Measurements from ENCODE around the gene EIF3J. TPM values are rescaled to one million over a fixed set of nuclear protein-coding genes. Genes with fewer than 3 reads are reported as not detected.
A peak's percentile ranks its signal among the peaks of the same experiment; 100 is the strongest.

Gene EIF3J
- total RNA-seq, 1 experiment from 2014 or later: 123 TPM

DNA sequence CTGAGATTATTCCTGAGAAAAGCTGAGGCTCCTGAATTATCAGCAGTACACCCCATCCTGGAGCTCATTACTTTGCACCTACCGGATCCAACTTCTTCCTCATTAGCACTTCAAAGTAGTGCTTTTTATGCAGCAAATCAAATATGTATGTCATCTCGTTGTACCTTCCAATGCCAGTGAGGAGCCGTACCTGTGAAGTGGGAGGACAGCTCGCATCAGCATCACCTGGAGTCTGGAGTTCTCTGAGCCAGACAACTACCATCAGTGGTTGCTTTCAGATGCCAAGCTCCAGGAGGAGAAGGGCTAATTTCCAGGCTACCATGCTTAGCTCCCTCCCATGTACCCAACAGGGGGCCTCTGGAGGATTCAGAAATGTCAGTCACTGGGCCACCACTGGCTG is 32.4 kb downstream of the EIF3J start:
- H3K36me3 ChIP-seq: peaks cover 56% of the 10 kb centered on the region
- DNase-seq: no peak
- H3K9me3 ChIP-seq: no peaks in the 10 kb centered on the region; the same call in 1 of the 2 replicates
- no peak overlapping the region for H3K4me3 ChIP-seq
- H3K27me3 ChIP-seq: no peaks in the 10 kb centered on the region

- no peaks in the 10 kb centered on the region; the same call in 1 of the 2 replicates for H3K9me3 ChIP-seq
- H3K36me3 ChIP-seq: peaks cover 55% of the 10 kb centered on the region
- H3K27me3 ChIP-seq: no peaks in the 10 kb centered on the region
- DNase-seq: no peak
- no peak overlapping the region for H3K4me3 ChIP-seq
Measured at GRCh38 chr15:44570361-44570760, 33.4 kb downstream of the EIF3J start.

- DNase-seq: no peak
Measured at GRCh38 chr15:44573386-44573785, 36.4 kb downstream of the EIF3J start.

DNA sequence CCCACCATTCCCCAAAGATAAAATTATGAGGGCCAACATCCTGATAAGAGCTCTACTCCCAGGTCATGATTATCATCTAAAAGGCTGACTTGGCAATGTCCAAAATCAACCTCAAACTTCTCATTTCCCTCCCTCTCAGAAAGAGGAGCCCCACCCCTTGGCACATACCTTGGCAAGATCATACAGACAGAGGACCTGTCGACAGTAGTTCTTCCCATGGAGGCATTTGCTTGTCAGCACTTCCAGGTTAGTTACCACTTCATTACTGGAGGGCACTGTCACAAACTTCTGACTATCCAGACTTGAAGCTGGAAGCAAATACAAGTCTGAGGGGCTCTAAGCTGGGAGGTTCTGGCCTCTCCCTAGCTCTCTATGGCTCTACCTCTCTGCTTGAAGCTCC is 37.8 kb downstream of the EIF3J start:
- DNase-seq: no peak

More at GRCh38 chr15:44573386-44573785, 36.4 kb downstream of the EIF3J start:
- Histone ChIP-seq H3K36me3 (peaks cover 35% of the 10 kb centered on the region), H3K9me3 (no peaks in the 10 kb centered on the region), H3K4me3 (no peak overlapping the region), H3K27me3 (no peaks in the 10 kb centered on the region)

GRCh38 chr15:44580105-44580504 is 43.2 kb downstream of the EIF3J start:
- H3K27me3 ChIP-seq: no peaks in the 10 kb centered on the region
- H3K9me3 ChIP-seq: no peaks in the 10 kb centered on the region
- H3K4me3 ChIP-seq: no peak overlapping the region
- peaks cover 64% of the 10 kb centered on the region for H3K36me3 ChIP-seq
- no peak for DNase-seq

More for the DNA sequence above, 37.8 kb downstream of the EIF3J start:
- Histone ChIP-seq H3K36me3 (peaks cover 44% of the 10 kb centered on the region), H3K4me3 (no peak overlapping the region), H3K9me3 (no peaks in the 10 kb centered on the region), H3K27me3 (no peaks in the 10 kb centered on the region)

DNA sequence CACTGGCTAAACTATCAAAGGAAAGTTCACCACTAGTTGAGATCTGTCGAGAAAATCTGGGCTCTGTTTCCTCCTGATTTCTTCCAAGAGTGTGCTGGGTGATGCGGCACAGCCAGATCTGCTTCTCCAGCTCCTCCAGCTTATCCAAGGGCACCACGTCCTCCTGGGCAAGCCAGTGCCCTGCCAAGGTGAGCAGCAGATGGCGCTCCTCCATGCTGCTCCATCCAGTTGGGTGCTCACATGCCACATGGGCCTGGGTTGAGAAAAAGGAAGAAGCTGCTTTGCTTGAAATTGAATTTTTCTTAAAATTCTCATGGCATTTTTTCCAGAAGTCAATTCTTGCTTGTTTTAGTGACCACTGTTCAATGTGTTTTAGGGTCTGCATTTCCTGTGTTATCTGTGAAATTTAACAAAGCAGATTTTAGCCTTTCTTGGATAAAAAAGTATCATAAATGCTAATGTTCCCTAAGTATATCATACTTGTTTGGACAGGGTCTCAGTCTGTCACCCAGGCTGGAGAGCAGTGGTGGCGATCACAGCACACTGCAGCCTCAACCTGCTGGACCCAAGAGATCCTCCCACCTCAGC is 47.3 kb downstream of the EIF3J start:
- Histone ChIP-seq H3K36me3 (peaks cover 78% of the 10 kb centered on the region), H3K27me3 (no peaks in the 10 kb centered on the region), H3K4me3 (no peak overlapping the region), H3K9me3 (no peaks in the 10 kb centered on the region)
- peak; percentile 49 for DNase-seq

DNA sequence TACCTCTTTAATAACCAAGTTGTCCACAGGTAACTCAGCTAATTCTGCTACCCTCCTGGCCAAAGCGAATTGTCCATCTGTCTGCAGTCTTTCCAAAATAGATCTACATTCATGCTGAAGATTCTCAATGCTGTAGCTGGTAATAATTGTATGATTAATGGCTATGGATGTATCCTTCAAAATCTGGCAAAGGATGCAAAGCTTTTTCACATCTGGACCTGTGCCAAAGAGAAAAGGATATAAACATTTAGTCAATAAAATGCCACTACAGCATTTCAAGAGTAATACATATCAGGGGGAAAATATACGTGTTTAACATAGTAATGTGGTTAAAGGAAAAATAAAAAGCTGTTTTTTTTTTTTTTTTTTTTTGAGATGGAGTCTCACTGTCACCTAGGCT is 48.7 kb downstream of the EIF3J start:
- no peak for DNase-seq
- Histone ChIP-seq H3K9me3 (no peaks in the 10 kb centered on the region), H3K4me3 (no peak overlapping the region), H3K36me3 (peaks cover 79% of the 10 kb centered on the region), H3K27me3 (no peaks in the 10 kb centered on the region)

GRCh38 chr15:44588541-44588940 is 51.6 kb downstream of the EIF3J start:
- Histone ChIP-seq H3K4me3 (no peak overlapping the region), H3K9me3 (no peaks in the 10 kb centered on the region), H3K36me3 (peaks cover 78% of the 10 kb centered on the region), H3K27me3 (no peaks in the 10 kb centered on the region)
- DNase-seq: no peak

- Histone ChIP-seq H3K9me3 (no peaks in the 10 kb centered on the region), H3K36me3 (peaks cover 81% of the 10 kb centered on the region), H3K4me3 (no peak overlapping the region), H3K27me3 (no peaks in the 10 kb centered on the region)
- no peak for DNase-seq
Measured at GRCh38 chr15:44591326-44591725, 54.4 kb downstream of the EIF3J start.

GRCh38 chr15:44593042-44593736 is 56.2 kb downstream of the EIF3J start:
- no peaks in the 10 kb centered on the region for H3K27me3 ChIP-seq
- H3K4me3 ChIP-seq: no peak overlapping the region
- no peaks in the 10 kb centered on the region for H3K9me3 ChIP-seq
- H3K36me3 ChIP-seq: peaks cover 82% of the 10 kb centered on the region
- no peak for DNase-seq

DNA sequence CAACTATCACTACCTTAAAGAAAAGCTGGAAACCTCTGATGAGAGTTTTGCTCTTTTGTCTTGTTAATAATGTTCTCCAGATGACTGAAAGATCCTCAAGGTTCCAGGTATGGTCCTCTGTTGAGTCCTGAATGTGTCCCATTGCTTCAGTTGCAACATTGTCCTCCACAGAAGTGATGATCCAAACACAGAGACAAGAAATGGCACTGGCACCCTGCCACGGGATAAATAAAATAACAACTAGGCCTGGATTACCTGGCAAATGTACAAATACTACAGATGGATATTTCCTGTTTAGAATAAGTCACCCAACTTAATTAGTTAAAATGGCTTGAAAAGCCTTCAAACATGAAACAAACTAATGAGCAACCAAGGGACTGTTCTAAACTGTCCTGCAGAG is 58.3 kb downstream of the EIF3J start:
- DNase-seq: no peak
- Histone ChIP-seq H3K27me3 (no peaks in the 10 kb centered on the region), H3K36me3 (peaks cover 76% of the 10 kb centered on the region), H3K9me3 (no peaks in the 10 kb centered on the region), H3K4me3 (no peak overlapping the region)

DNA sequence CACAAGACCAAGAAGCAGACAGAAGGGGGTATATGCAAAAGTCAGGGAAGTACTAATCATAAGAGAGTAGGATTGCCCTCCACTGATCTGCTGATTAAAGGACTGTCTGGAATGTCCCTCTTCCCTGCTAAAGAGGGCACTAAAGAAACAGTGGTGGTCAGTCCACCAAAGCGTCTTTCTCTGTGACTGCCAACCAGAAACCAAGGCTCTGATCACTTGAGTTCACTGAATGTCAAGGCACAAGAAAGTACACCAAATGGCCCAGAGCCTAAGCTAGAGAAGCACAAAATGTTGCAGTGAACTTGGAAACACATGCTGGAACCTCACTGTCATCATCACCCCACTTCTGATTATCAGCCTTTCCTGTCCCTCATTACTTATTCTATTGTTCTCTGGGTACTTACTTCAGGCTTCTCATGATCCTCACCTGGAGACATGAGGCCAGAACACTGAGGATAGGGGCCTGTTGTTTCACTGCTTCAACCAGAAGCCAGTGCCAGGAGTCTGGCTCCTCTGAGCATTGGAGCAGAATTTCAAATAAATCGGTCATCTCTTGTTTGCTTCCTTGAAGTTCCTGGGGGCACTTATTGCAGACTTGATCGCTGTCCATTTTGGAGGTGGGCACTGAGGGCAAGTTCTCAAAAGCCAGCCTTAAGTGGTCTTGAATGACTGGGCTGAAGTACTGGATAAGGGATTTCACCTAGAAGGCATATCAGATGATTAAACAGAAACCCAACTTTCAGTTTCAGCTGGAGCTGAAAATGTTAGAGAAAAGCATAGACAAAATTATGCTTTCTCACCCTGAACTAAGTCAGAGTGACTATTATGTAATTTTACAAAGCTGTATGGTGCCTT is 58.9 kb downstream of the EIF3J start:
- H3K36me3 ChIP-seq: peaks cover 76% of the 10 kb centered on the region
- H3K4me3 ChIP-seq: no peak overlapping the region
- no peak for DNase-seq
- no peaks in the 10 kb centered on the region for H3K9me3 ChIP-seq
- H3K27me3 ChIP-seq: no peaks in the 10 kb centered on the region

- H3K36me3 ChIP-seq: peaks cover 71% of the 10 kb centered on the region
- DNase-seq: no peak
- no peak overlapping the region for H3K4me3 ChIP-seq
- H3K27me3 ChIP-seq: no peaks in the 10 kb centered on the region
- no peaks in the 10 kb centered on the region for H3K9me3 ChIP-seq
Measured at GRCh38 chr15:44596511-44597010, 59.6 kb downstream of the EIF3J start.

DNA sequence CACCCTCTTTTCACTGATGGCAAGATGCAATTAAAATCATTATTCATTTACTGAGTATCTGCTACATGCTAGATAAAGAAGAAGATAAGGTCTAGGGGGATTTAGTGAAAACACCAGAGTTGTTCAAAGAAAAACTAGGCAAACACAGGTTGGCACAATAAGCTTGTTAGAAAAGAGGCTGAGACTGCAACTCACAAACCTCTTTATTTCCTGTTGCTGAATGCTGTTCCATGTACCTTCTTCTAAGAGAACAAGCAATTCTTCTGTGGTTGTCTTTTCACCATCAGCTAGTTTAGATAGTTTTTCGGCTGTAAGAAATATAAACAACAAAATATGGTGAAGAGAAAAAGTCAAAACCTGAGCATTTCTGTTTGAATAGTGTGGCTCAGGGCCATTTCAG is 61.1 kb downstream of the EIF3J start:
- Histone ChIP-seq H3K9me3 (no peaks in the 10 kb centered on the region), H3K27me3 (no peaks in the 10 kb centered on the region), H3K4me3 (no peak overlapping the region), H3K36me3 (peaks cover 69% of the 10 kb centered on the region)
- DNase-seq: no peak

DNA sequence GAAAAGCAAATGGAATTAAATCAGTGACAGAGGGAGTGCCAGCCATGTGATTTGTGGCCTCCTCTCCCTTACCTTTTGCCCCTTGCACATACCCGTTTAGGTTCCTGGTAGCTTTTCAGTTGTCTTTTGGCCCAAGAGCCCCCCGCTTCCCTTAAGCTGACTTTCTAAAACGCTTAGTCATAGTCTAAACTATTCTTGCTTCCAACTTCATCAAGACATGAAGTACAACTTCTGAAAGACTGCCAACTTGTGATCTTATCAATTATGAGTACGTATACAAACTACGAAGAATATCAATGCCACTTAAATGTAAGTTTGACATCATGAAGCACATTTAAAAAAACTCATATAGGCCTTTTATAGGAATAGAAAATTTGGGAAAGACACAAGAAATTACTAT is 61.9 kb downstream of the EIF3J start:
- Histone ChIP-seq H3K36me3 (peaks cover 72% of the 10 kb centered on the region), H3K27me3 (no peaks in the 10 kb centered on the region), H3K4me3 (no peak overlapping the region), H3K9me3 (no peaks in the 10 kb centered on the region)
- DNase-seq: no peak

GRCh38 chr15:44603126-44603525 is 66.2 kb downstream of the EIF3J start:
- no peak for DNase-seq
- no peaks in the 10 kb centered on the region for H3K9me3 ChIP-seq
- peaks cover 68% of the 10 kb centered on the region for H3K36me3 ChIP-seq

GRCh38 chr15:44606740-44607139 is 69.8 kb downstream of the EIF3J start:
- Histone ChIP-seq H3K36me3 (peaks cover 69% of the 10 kb centered on the region), H3K9me3 (no peaks in the 10 kb centered on the region), H3K4me3 (no peak overlapping the region), H3K27me3 (no peaks in the 10 kb centered on the region)
- no peak for DNase-seq

More at GRCh38 chr15:44603126-44603525, 66.2 kb downstream of the EIF3J start:
- no peaks in the 10 kb centered on the region for H3K27me3 ChIP-seq
- H3K4me3 ChIP-seq: no peak overlapping the region

All from MG63 (cell line).